Endothelial cell (in vitro differentiated cells): Measurements from ENCODE around the gene SIRT3. TPM values are rescaled to one million over a fixed set of nuclear protein-coding genes. Genes with fewer than 3 reads are reported as not detected.

Experiments
- DNase-seq: peaks from one replicate; pipeline ENCODE4 v3.0.0; 2021; ENCODE audit warnings: low spot score
- H3K27ac Mint-ChIP-seq: one replicate; pipeline ENCODE4 v1.8.0; 2021; ENCODE audit warnings: mixed read lengths, inconsistent platforms; ENCODE audit not compliant: unreplicated experiment
- H3K27me3 Mint-ChIP-seq: one replicate; pipeline ENCODE4 v1.8.0; 2021; ENCODE audit warnings: mild to moderate bottlenecking, moderate library complexity, mixed read lengths, inconsistent platforms; ENCODE audit not compliant: unreplicated experiment
- H3K36me3 Mint-ChIP-seq: one replicate; pipeline ENCODE4 v1.8.0; 2021; ENCODE audit warnings: mild to moderate bottlenecking, low read depth, mixed read lengths, inconsistent platforms; ENCODE audit not compliant: unreplicated experiment
- H3K4me1 Mint-ChIP-seq: one replicate; pipeline ENCODE4 v1.8.0; 2021; ENCODE audit warnings: mild to moderate bottlenecking, mixed read lengths, inconsistent platforms; ENCODE audit not compliant: unreplicated experiment
- H3K4me3 Mint-ChIP-seq: one replicate; pipeline ENCODE4 v1.8.0; 2021; ENCODE audit warnings: mild to moderate bottlenecking, mixed read lengths, inconsistent platforms; ENCODE audit not compliant: unreplicated experiment
- H3K9me3 Mint-ChIP-seq: one replicate; pipeline ENCODE4 v1.8.0; 2021; ENCODE audit warnings: mixed read lengths, inconsistent platforms; ENCODE audit not compliant: unreplicated experiment
- CTCF ChIP-seq: fragments of 200-600 bp; sonication (generic); IDR thresholded peaks from one replicate; pipeline ENCODE4 v1.5.0; 2021; ENCODE audit warnings: antibody characterized with exemption; ENCODE audit not compliant: unreplicated experiment
- total RNA-seq: library from RNA; stranded (reverse); fragmentation: NEBNext Ultra II Directional; extraction: Animal tissue kit (Norgen Biotek cat#: 25700); gene quantifications from one replicate; pipeline ENCODE4 v1.2.1, GENCODE V29; 2021; ENCODE audit not compliant: unreplicated experiment

SIRT3 gene
- total RNA-seq, 1 donor from 2014 or later, result 23.4 TPM

- Mint-ChIP-seq H3K4me1 (no peaks in the 10 kb centered on the region), H3K27ac (no peak overlapping the region), H3K9me3 (no peaks in the 10 kb centered on the region), H3K36me3 (no peaks in the 10 kb centered on the region), H3K27me3 (peaks cover 6% of the 10 kb centered on the region), H3K4me3 (no peak overlapping the region)
- no peak for TF ChIP-seq CTCF
- DNase-seq, result no peak
Observed at GRCh38 chr11:276219-276618, 40.1 kb upstream of the SIRT3 start.

GRCh38 chr11:272931-273198 is 36.7 kb upstream of the SIRT3 start:
- no peak overlapping the region for H3K27ac Mint-ChIP-seq
- H3K36me3 Mint-ChIP-seq, result peaks cover 4% of the 10 kb centered on the region
- H3K4me1 Mint-ChIP-seq, result no peaks in the 10 kb centered on the region
- no peak for TF ChIP-seq CTCF
- H3K27me3 Mint-ChIP-seq, result peaks cover 2% of the 10 kb centered on the region
- DNase-seq, result no peak
- H3K4me3 Mint-ChIP-seq, result no peak overlapping the region
- H3K9me3 Mint-ChIP-seq, result no peaks in the 10 kb centered on the region

- no peaks in the 10 kb centered on the region for H3K9me3 Mint-ChIP-seq
- DNase-seq, result no peak
- TF ChIP-seq CTCF, result no peak
- no peaks in the 10 kb centered on the region for H3K4me1 Mint-ChIP-seq
- peaks cover 4% of the 10 kb centered on the region for H3K36me3 Mint-ChIP-seq
- H3K27ac Mint-ChIP-seq, result no peak overlapping the region
- no peak overlapping the region for H3K4me3 Mint-ChIP-seq
- peaks cover 2% of the 10 kb centered on the region for H3K27me3 Mint-ChIP-seq
Observed at GRCh38 chr11:272195-272930, 36.2 kb upstream of the SIRT3 start.

- Mint-ChIP-seq H3K4me3 (no peak overlapping the region), H3K36me3 (peaks cover 7% of the 10 kb centered on the region), H3K4me1 (no peaks in the 10 kb centered on the region), H3K27me3 (peaks cover 2% of the 10 kb centered on the region), H3K9me3 (no peaks in the 10 kb centered on the region), H3K27ac (no peak overlapping the region)
- TF ChIP-seq CTCF, result no peak
- DNase-seq, result no peak
Observed at GRCh38 chr11:271319-271715, 35.2 kb upstream of the SIRT3 start.

GRCh38 chr11:270451-271318 is 34.5 kb upstream of the SIRT3 start:
- no peaks in the 10 kb centered on the region for H3K9me3 Mint-ChIP-seq
- H3K4me1 Mint-ChIP-seq, result no peaks in the 10 kb centered on the region
- H3K27ac Mint-ChIP-seq, result no peak overlapping the region
- TF ChIP-seq CTCF, result no peak
- peaks cover 7% of the 10 kb centered on the region for H3K36me3 Mint-ChIP-seq
- no peak overlapping the region for H3K4me3 Mint-ChIP-seq
- DNase-seq, result no peak
- H3K27me3 Mint-ChIP-seq, result peaks cover 2% of the 10 kb centered on the region
